Urinary bladder (tissue), 4 donors: ENCODE measurements around the gene PPP1R12B. TPM values are rescaled to one million over a fixed set of nuclear protein-coding genes. Genes with fewer than 3 reads are reported as not detected.
"Not testable (repeated sequence)": the region's sequence is repeated elsewhere in the genome, so short reads cannot be mapped to it uniquely, and the experiment has no call there.

Source experiments
- DNase-seq: peaks from one replicate; pipeline ENCODE4 v3.0.0-alpha.2; 2015; ENCODE audit errors: extremely low spot score
- H3K27ac ChIP-seq: one replicate; pipeline ENCODE4 v1.5.1; 2013; ENCODE audit warnings: low read depth, mild to moderate bottlenecking, moderate library complexity
- H3K36me3 ChIP-seq: one replicate; pipeline ENCODE4 v1.6.1; 2013; ENCODE audit warnings: mild to moderate bottlenecking, moderate library complexity; ENCODE audit not compliant: insufficient read depth
- H3K4me1 ChIP-seq: one replicate; pipeline ENCODE4 v1.6.1; 2013; ENCODE audit warnings: mild to moderate bottlenecking, moderate library complexity; ENCODE audit not compliant: insufficient read depth
- H3K4me3 ChIP-seq: one replicate; pipeline ENCODE4 v1.5.1; 2013; ENCODE audit warnings: low read depth, low read length
- WGBS: extraction: QIAGEN DNeasy Blood & Tissue Kit; methylation state at CpG from one replicate; pipeline ENCODE4 v1.1.7; 2013; 5-methylcytosine and 5-hydroxymethylcytosine counted together
- polyA plus RNA-seq: library from polyadenylated mRNA; stranded (reverse); fragments of 200-250 nt; gene quantifications from one replicate; pipeline ENCODE4 v1.2.3, GENCODE V29; 2013
- total RNA-seq: library from RNA; depleted of rRNA; stranded (reverse); fragments of >200 nt; gene quantifications from one replicate; pipeline ENCODE4 v1.2.3, GENCODE V29; 2014
- donor health status: healthy with polysubstance abuse.
- donor health status: healthy.

The PPP1R12B gene
- total and polyA plus RNA-seq, 2 donors: 293 to 352 TPM

DNA sequence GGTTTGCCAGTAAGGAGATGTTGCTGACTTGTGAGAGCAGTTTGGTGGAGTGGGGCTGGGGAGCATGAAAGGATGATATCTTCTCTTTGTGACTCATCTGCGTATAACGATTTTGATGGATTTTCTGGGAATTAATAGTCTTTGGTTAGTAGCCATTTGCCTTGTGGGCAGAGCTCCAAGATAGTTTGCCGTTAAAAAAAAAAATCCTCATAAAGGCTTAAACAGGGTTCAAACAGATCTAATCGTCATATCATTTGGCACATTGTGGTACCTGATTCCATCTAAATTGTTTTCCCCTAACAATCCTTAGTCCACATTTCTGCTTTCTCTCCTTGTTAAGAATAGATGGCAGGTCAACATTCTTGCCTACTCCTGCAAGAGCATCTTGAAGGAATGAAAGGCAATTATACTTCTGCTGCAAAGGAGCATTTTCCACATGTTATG is 168.0 kb downstream of the PPP1R12B start:
- no peak overlapping the region for H3K4me3 ChIP-seq
- H3K4me1 ChIP-seq: no peaks in the 10 kb centered on the region
- WGBS: 20% methylated on average over 4 of the region's 4 CpGs
- H3K27ac ChIP-seq: no peak overlapping the region
- peaks cover 3% of the 10 kb centered on the region for H3K36me3 ChIP-seq
- DNase-seq: no peak

DNA sequence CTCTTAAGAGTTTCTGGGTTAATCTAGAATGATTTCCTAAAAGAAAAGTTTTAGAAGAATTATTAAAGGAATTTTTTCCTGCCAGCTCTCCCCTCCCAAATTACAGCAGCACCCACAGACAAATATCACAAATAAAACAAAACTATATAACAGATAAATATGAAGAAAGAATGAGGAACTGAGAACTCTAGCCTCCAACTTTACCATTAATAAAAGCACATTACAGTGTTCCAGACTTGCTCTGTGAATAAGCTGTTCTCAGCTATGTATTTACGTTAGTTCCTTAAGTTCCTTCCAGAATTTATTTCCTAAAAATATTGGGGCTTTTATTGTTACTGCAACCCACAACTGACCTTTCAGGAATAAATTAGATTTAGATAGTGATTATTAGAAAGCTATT is 168.6 kb downstream of the PPP1R12B start:
- H3K4me3 ChIP-seq, DNase-seq, H3K36me3 ChIP-seq, H3K27ac ChIP-seq, H3K4me1 ChIP-seq: not testable (repeated sequence)
- 53% methylated on average over 1 of the region's 1 CpG for WGBS

DNA sequence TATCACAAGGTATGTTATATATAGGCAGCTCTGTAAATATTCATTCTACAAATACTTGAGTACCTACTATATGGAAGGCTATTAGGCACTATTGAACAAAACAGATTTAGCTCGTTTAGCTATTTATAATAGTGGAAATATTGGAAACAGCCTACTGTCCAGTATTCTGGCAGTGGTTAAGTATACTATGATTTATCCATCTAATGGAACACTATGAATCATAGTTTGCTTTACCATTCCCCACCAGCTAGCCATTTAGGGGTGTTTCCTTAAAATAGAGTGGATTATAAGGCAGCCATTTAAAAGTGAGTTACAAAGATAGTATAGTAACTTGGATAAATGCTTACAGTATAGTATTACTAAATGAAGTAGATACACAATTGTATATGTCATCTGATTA is 169.7 kb downstream of the PPP1R12B start:
- not testable (repeated sequence) for H3K27ac ChIP-seq, H3K4me1 ChIP-seq

DNA sequence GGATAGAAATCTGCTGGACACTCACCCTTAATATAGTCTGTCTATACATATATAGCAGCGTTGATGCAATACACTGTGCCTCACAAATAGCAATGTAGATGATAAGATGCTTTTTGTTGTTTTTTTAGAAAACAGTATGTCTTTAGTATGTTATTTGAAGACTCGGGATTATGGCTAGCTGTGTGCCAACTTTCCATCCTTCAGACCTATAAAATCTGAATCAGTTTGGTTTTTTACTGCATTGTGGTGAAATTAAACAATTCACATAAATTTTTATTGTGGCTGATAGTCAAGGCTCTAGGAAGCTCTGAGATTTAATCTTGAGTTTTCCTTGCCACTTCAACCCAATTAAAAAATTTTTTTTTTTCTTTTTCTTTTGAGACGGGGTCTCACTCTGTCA is 170.4 kb downstream of the PPP1R12B start:
- DNase-seq, H3K36me3 ChIP-seq, H3K4me3 ChIP-seq, H3K27ac ChIP-seq, H3K4me1 ChIP-seq: not testable (repeated sequence)
- WGBS: 35% methylated on average over 3 of the region's 3 CpGs

More for the DNA sequence above, 169.7 kb downstream of the PPP1R12B start:
- H3K4me3 ChIP-seq, DNase-seq, H3K36me3 ChIP-seq: not testable (repeated sequence)
- WGBS: 46% methylated on average over 1 of the region's 1 CpG

DNA sequence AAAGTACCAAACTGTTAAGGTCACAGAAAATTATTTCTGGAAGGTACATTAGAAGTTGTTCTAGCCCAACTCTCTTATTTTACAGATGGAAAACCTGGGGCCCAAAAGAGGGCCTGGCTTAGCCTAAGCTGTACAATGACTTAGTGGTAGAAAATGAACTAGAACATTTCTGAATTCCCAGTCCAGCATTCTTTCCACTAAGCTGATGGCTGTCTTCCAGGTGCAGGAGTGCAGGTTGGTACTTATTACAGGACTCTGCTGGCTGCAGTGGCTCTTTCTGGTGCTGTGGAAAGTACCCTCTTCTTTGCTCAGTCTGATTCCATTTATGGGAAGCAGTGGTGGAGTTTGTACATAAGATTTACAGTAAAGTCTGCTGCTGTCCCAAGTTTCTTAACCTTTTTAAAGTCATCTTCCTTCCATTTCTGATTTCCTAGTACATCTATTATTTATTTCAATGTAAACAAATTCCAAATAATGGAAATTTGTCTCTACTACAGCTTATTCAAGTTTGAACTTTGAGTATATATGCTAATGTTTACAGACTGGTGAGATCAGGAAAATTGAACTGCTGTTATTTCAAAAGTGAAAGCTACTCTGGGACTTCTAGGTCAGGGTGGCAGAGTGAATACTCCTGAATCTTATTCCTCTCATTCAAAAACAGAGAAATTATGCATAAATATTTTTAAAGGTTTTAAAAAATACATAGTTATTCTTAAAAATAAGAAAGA is 171.8 kb downstream of the PPP1R12B start:
- H3K4me1 ChIP-seq, H3K4me3 ChIP-seq: not testable (repeated sequence)

DNA sequence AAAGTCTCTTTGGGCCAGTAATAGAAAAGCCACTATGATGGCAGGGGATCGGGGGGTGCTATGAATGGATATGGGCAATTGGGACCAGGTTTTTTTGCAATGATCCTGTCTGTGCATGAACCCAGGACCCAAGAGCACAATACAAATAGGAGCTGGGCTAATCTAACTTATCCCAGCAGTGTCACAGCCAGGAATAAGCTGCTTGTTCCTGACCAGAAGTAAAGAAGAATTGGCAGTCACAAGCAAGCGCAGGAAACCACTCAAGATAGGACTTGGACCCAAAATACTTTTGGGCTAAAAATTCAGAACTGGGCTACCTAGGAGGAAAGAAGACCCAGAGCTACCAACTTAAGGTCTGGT is 172.3 kb downstream of the PPP1R12B start:
- WGBS: 97% methylated on average over 2 of the region's 2 CpGs
- not testable (repeated sequence) for H3K4me1 ChIP-seq

More for the DNA sequence above, 171.8 kb downstream of the PPP1R12B start:
- not testable (repeated sequence) for DNase-seq, H3K36me3 ChIP-seq, H3K27ac ChIP-seq

DNA sequence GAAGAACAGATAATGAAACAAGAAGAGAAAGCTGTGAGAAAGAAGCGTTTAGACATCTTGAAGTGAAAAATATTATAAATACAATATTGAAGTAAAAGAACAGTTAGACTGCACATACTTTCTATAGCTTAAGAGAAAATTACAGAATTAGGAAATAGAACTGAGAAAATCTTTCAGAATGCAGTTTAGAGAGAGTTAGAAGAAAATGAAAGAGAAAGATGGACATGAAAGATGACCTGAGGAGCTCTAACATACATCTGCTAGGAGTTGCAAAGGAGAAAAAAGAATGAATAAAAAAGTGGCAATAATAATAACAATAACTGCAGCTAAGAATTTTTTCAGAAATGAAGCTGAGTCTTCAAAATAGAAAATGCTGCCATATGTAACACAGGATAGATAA is 173.0 kb downstream of the PPP1R12B start:
- not testable (repeated sequence) for H3K27ac ChIP-seq, H3K36me3 ChIP-seq

More for the DNA sequence above, 172.3 kb downstream of the PPP1R12B start:
- not testable (repeated sequence) for DNase-seq, H3K36me3 ChIP-seq, H3K4me3 ChIP-seq, H3K27ac ChIP-seq

DNA sequence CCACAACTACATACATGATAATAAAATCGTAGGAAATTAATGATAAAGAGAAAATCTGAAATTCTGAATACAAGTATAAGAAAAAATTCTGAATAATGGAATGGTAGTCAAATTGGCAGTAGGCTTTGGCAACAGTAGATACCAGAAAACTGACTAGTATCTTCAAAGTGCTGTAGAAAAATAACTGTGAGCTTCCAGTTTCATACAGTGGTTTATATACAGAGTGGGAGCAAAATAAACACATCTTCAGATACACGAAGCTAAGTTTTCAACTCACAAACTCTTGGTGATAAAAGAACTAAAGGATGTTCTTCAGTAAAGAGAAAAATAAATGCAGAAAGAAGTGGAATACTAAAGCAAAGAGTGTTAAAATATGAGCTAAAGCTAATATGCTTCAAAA is 173.4 kb downstream of the PPP1R12B start:
- 52% methylated on average over 2 of the region's 2 CpGs for WGBS
- Histone ChIP-seq H3K4me3 (no peak overlapping the region), H3K4me1 (no peaks in the 10 kb centered on the region), H3K36me3 (no peaks in the 10 kb centered on the region), H3K27ac (no peak overlapping the region)
- no peak for DNase-seq

More for the DNA sequence above, 173.0 kb downstream of the PPP1R12B start:
- H3K4me1 ChIP-seq, DNase-seq, H3K4me3 ChIP-seq: not testable (repeated sequence)
- WGBS: 94% methylated on average over 1 of the region's 1 CpG

DNA sequence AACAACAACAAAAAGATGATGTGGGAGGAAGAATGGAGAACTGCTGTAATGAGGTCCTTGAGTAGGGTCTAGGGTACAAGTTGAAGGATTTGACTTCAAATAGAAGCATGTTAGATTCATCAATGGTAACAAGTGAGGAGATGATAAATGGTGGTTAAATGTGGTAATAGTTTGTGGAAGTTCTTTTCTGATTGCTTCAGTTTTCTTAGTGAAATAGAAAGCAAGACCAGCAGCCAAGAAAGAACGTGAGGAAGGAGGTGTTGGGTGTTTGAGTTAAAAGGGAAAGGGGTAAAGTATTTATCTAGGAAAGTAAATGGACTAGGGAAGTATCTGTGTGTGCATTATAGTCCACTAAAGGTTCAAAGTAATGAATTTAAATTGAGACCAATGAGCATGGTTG is 177.6 kb downstream of the PPP1R12B start:
- H3K4me1 ChIP-seq, H3K4me3 ChIP-seq, DNase-seq, H3K27ac ChIP-seq, H3K36me3 ChIP-seq: not testable (repeated sequence)
- WGBS: 80% methylated on average over 1 of the region's 1 CpG

DNA sequence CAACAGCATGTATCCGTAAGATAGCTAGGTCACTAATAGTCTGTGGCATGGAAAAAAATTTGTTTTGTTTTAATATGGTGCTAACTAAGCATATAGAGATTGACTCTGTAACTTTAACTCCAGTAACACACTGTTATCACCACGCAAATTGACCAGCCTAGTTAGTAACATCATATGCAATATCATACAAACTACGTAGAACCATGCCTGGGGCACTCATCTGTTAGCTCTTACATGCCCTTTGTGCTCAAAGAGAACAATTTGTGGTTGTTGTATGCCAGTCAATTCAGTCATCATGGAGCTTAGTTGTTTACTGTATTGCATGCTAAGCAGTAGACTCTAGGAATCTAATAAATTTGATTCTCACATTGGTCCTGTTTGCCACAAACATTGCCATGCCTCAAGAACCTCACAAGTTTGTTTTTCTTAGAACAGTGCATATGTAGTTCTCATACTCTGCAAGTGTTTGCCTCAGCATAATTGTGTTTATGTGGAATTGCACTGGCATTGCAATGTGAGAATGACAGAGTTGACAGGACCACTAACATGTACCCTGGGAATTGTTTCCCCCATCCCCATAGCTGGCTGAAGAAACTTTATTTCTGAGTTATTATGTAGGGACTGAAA is 179.7 kb downstream of the PPP1R12B start:
- not testable (repeated sequence) for H3K4me3 ChIP-seq, H3K4me1 ChIP-seq, H3K36me3 ChIP-seq, H3K27ac ChIP-seq, DNase-seq
- 91% methylated on average over 3 of the region's 3 CpGs for WGBS

DNA sequence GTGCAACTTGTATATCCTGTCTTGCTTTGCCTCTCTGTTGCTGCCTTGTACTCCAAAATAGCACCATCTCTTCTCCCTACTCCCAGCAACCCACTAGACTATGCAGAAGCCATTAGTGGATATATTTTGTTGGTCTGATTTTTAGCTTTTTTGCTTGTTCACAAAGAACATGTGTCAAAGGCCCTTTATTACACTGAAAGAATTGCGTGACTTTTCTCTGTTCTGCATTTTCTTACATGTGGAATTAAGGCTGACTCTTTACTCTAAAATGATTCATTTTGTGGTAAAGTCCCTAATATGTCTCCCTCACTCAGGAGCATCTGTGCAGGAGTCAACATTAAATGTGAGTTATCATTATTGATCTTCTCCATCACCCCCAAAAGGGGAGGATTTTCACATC is 182.2 kb downstream of the PPP1R12B start:
- H3K36me3 ChIP-seq, H3K4me3 ChIP-seq, DNase-seq, H3K4me1 ChIP-seq, H3K27ac ChIP-seq: not testable (repeated sequence)
- WGBS: 91% methylated on average over 1 of the region's 1 CpG

DNA sequence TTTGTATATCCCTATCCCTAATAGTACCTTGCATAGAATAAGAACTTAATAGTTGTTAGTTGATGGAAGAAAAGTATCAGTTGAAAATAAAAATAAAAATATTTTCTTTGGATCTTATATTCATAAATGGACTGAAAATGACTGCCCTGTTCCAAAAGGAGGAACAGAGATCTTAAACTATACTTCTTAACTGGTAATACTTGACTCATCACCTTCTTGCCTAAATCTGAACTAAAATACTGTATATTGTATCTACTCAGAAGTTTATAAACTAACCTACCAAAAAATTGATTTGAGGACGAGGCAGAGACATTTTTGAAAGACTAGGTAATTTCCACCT is 182.9 kb downstream of the PPP1R12B start:
- Histone ChIP-seq H3K4me3 (no peak overlapping the region), H3K27ac (no peak overlapping the region), H3K36me3 (no peaks in the 10 kb centered on the region), H3K4me1 (no peaks in the 10 kb centered on the region)
- no peak for DNase-seq
- 77% methylated on average over 1 of the region's 1 CpG for WGBS

DNA sequence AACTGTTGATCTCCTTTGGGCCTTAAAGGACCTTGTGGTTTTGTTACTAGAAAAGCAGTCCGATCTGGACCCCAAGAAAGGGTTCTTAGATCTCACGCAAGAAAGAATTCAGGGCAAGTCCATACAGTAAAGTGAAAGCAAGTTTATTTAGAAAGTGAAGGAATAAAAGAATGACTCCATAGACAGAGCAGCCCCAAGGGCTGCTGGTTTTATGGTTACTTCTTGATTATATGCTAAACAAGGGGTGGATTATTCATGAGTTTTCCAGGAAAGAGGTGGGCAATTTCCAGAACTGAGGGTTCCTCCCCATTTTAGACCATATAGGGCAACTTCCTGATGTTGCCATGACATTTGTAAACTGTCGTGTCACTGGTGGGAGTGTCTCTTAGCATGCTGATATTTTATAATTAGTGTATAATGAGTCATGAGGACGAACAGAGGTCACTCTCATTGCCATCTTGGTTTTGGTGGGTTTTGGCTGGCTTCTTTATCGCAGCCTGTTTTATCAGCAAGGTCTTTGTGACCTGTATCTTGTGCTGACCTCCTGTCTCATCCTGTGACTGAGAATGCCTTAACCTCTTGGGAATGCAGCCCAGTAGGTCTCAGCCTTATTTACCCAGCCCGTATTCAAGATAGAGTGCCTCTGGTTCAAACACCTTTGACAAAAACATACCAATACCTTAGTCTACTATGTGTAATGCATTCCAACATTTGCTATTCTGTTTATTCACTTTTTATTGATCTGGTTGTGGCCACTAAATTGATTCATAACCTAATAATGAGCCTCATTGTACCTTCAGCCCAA is 183.5 kb downstream of the PPP1R12B start:
- H3K4me1 ChIP-seq, DNase-seq, H3K36me3 ChIP-seq, H3K4me3 ChIP-seq, H3K27ac ChIP-seq: not testable (repeated sequence)
- 79% methylated on average over 6 of the region's 6 CpGs for WGBS

DNA sequence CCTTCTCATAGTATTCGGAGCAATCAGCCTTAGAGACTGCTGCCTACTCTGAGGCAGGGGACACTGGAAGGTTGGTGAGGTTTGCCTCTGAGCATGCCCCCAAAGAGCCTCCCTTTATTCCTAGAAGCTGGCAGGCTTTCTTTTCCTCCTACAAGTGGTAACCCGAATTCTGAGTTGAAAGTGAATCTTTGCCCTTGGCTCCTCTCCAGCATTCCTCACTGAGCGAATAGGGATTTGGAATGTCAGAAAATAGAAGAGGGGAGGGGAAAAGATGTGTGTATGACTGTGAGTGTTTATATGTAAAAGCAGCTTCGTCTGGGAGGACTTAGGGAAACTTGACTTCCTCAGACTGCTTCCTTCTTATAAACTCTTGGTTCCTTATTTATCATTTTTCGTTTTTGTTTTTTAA is 190.7 kb downstream of the PPP1R12B start:
- H3K4me3 ChIP-seq: peak overlapping the region; percentile 40
- not testable (repeated sequence) for H3K36me3 ChIP-seq, H3K4me1 ChIP-seq
- 11% methylated on average over 5 of the region's 5 CpGs for WGBS
- peak overlapping the region; percentile 73 for H3K27ac ChIP-seq
- DNase-seq: peak; percentile 23
